ENCODE results near the gene GRIN2A.

GRIN2A gene

GRCh38 chr16:9821331-9821730, 360.9 kb downstream of the GRIN2A start:
- H3K4me3 ChIP-seq (replicated peaks; ENCODE audit: low read depth, low read length) = no peak overlapping the region
- TF ChIP-seq, protein P1, sequence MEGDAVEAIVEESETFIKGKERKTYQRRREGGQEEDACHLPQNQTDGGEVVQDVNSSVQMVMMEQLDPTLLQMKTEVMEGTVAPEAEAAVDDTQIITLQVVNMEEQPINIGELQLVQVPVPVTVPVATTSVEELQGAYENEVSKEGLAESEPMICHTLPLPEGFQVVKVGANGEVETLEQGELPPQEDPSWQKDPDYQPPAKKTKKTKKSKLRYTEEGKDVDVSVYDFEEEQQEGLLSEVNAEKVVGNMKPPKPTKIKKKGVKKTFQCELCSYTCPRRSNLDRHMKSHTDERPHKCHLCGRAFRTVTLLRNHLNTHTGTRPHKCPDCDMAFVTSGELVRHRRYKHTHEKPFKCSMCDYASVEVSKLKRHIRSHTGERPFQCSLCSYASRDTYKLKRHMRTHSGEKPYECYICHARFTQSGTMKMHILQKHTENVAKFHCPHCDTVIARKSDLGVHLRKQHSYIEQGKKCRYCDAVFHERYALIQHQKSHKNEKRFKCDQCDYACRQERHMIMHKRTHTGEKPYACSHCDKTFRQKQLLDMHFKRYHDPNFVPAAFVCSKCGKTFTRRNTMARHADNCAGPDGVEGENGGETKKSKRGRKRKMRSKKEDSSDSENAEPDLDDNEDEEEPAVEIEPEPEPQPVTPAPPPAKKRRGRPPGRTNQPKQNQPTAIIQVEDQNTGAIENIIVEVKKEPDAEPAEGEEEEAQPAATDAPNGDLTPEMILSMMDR (IDR thresholded peaks at IDR 0.05; ENCODE audit: low read depth, low read length, missing control alignments) = no peak
- DNase-seq (ENCODE audit: extremely low read depth, low read depth) = no peak

DNA sequence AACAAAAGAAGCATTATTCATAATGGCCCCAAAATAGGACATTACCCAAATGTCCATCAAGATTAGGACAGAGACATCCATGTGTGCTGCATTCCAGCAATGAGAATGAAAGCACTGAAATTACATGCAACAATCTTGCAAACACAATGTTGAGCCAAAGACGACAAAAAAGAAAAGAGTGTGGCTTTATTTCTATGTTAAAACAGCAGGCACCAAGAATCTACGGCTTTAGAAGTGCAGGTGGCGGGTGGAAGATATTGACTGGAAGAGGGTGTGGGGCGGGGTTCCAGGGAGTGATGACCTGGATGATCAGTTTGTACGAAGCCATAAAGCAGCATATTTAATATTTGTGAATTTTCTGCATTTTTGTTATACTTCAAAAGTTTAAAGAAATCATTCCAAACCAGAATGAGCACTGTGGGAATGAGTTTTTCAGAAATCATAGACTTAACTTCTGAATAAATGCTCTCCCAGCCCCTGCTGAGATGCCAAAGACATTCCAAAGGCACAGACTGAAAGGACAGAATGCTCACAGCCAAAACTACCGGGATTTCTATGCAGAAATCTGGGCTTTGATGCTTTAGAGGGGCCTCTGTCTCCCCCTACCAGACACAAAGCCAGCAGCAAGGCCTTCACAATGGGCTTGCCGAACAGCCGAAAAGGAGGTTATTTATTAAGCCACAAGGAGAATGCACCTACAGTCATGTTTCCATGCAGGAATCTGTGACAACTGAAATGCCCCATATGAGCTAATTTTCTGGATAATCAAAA, 361.6 kb downstream of the GRIN2A start:
- no peak overlapping the region for H3K4me3 ChIP-seq (replicated peaks; ENCODE audit: low read depth, low read length)
- TF ChIP-seq, protein P1 (IDR thresholded peaks at IDR 0.05; ENCODE audit: low read depth, low read length, missing control alignments) = no peak
- no peak for DNase-seq (ENCODE audit: extremely low read depth, low read depth)

DNA sequence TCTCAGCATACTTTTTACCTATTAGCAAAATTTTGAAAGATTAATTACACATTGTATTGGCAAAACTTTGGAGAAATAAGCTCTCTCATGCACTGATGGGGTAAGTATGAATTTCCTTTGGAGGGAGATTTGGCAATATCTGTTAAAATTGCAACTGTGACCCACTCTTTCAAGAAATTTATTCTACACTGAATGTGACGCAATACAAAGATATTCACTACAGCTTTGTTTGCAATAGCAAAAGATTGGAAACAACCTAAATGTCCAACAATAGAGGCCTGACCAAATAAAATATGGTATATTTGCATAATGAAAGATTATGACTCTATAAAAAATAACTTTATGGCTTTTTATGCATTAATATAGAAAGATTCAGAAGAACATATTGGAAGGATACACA, 363.5 kb downstream of the GRIN2A start:
- no peak overlapping the region for H3K4me3 ChIP-seq (replicated peaks; ENCODE audit: low read depth, low read length)
- DNase-seq (ENCODE audit: extremely low read depth, low read depth) = no peak
- TF ChIP-seq, protein P1 (IDR thresholded peaks at IDR 0.05; ENCODE audit: low read depth, low read length, missing control alignments) = no peak

- TF ChIP-seq, protein P1 (IDR thresholded peaks at IDR 0.05; ENCODE audit: low read depth, low read length, missing control alignments) = no peak
- H3K4me3 ChIP-seq (replicated peaks; ENCODE audit: low read depth, low read length) = no peak overlapping the region
Observed at GRCh38 chr16:9817586-9817985, 364.6 kb downstream of the GRIN2A start.

GRCh38 chr16:9816644-9817043, 365.6 kb downstream of the GRIN2A start:
- H3K4me3 ChIP-seq (replicated peaks; ENCODE audit: low read depth, low read length) = no peak overlapping the region
- no peak for DNase-seq (ENCODE audit: extremely low read depth, low read depth)
- TF ChIP-seq, protein P1 (IDR thresholded peaks at IDR 0.05; ENCODE audit: low read depth, low read length, missing control alignments) = no peak

More at GRCh38 chr16:9817586-9817985, 364.6 kb downstream of the GRIN2A start:
- DNase-seq (ENCODE audit: extremely low read depth, low read depth) = no peak

GRCh38 chr16:9813665-9814064, 368.6 kb downstream of the GRIN2A start:
- no peak overlapping the region for H3K4me3 ChIP-seq (replicated peaks; ENCODE audit: low read depth, low read length)
- TF ChIP-seq, protein P1 (IDR thresholded peaks at IDR 0.05; ENCODE audit: low read depth, low read length, missing control alignments) = no peak
- DNase-seq (ENCODE audit: extremely low read depth, low read depth) = no peak
